ENCODE data around the gene ZNF600.

- TF ChIP-seq REST (IDR thresholded peaks at IDR 0.05; ENCODE audit: insufficient read depth in 1 of 2, low read depth in 2 of 2, low read length in 2 of 2) (no peak), POLR2AphosphoS5 (IDR thresholded peaks at IDR 0.05; ENCODE audit: low read depth, low read length) (peak; percentile 68; the same call in 1 of the 2 replicates), SIN3A (IDR thresholded peaks at IDR 0.05; ENCODE audit: borderline replicate concordance, insufficient read depth, low read length) (peak; percentile 44; the same call in 1 of the 2 replicates)
Observed at GRCh38 chr19:52734893-52735661, 51.5 kb downstream of the ZNF600 start, which contains the start of gene ZNF611.
